Measurements from ENCODE around the gene BEST4.
"Not testable (repeated sequence)": the region's sequence is repeated elsewhere in the genome, so short reads cannot be mapped to it uniquely, and the experiment has no call there.

BEST4 gene

GRCh38 chr1:44760876-44761275, 27.1 kb downstream of the BEST4 start:
- no peak for TF ChIP-seq CTCF (IDR thresholded peaks at IDR 0.05; ENCODE audit: insufficient read depth, low read depth, low read length, missing control alignments)
- DNase-seq (ENCODE audit: low read depth), result no peak
- H3K4me3 ChIP-seq (ENCODE audit: low read length), result no peak overlapping the region

- DNase-seq (ENCODE audit: low read depth), result no peak
- no peak for TF ChIP-seq CTCF (IDR thresholded peaks at IDR 0.05; ENCODE audit: insufficient read depth, low read depth, low read length, missing control alignments)
- no peak overlapping the region for H3K4me3 ChIP-seq (ENCODE audit: low read length)
Observed at GRCh38 chr1:44759077-44759476, 28.9 kb downstream of the BEST4 start.

GRCh38 chr1:44757420-44757819, 30.6 kb downstream of the BEST4 start:
- no peak for TF ChIP-seq CTCF (IDR thresholded peaks at IDR 0.05; ENCODE audit: insufficient read depth, low read depth, low read length, missing control alignments)
- DNase-seq (ENCODE audit: low read depth), result no peak
- no peak overlapping the region for H3K4me3 ChIP-seq (ENCODE audit: low read length)

GRCh38 chr1:44747878-44748277, 40.1 kb downstream of the BEST4 start:
- no peak for DNase-seq (ENCODE audit: low read depth)
- H3K4me3 ChIP-seq (ENCODE audit: low read length), result no peak overlapping the region
- TF ChIP-seq CTCF (IDR thresholded peaks at IDR 0.05; ENCODE audit: insufficient read depth, low read depth, low read length, missing control alignments), result no peak

- no peak for DNase-seq (ENCODE audit: low read depth)
- TF ChIP-seq CTCF (IDR thresholded peaks at IDR 0.05; ENCODE audit: insufficient read depth, low read depth, low read length, missing control alignments), result no peak
- H3K4me3 ChIP-seq (ENCODE audit: low read length), result no peak overlapping the region
Observed at GRCh38 chr1:44743211-44743610, 44.8 kb downstream of the BEST4 start.

- H3K4me3 ChIP-seq (ENCODE audit: low read length), result peak overlapping the region; percentile 75
- TF ChIP-seq CTCF (IDR thresholded peaks at IDR 0.05; ENCODE audit: insufficient read depth, low read depth, low read length, missing control alignments), result no peak
- peak; percentile 5 for DNase-seq (ENCODE audit: low read depth)
Observed at GRCh38 chr1:44740179-44740617, 47.8 kb downstream of the BEST4 start.

GRCh38 chr1:44739307-44740178, 48.4 kb downstream of the BEST4 start, which contains the start of gene KIF2C:
Gene KIF2C (plus strand): TSS chr1:44739837. CDS start chr1:44739933, 96 bp downstream.
- peak within 1 kb of the TSS; percentile 75 for H3K4me3 ChIP-seq (ENCODE audit: low read length)
- TF ChIP-seq CTCF (IDR thresholded peaks at IDR 0.05; ENCODE audit: insufficient read depth, low read depth, low read length, missing control alignments), result no peak
- peak; percentile 98 for DNase-seq (ENCODE audit: low read depth)

- not testable (repeated sequence) for DNase-seq (ENCODE audit: low read depth)
- peak overlapping the region; percentile 75 for H3K4me3 ChIP-seq (ENCODE audit: low read length)
Observed at GRCh38 chr1:44738953-44739306, 49.0 kb downstream of the BEST4 start.
